Embryonic facial prominence (tissue), 1 donor: Measurements from ENCODE around the gene POU2AF1.

ENCODE experiments used
- DNase-seq: peaks from one replicate; pipeline ENCODE4 v3.0.0-alpha.2; 2016; ENCODE audit errors: extremely low spot score

POU2AF1 gene

GRCh38 chr11:111347723-111348115, 31.4 kb downstream of the POU2AF1 start:
- no peak for DNase-seq

DNA sequence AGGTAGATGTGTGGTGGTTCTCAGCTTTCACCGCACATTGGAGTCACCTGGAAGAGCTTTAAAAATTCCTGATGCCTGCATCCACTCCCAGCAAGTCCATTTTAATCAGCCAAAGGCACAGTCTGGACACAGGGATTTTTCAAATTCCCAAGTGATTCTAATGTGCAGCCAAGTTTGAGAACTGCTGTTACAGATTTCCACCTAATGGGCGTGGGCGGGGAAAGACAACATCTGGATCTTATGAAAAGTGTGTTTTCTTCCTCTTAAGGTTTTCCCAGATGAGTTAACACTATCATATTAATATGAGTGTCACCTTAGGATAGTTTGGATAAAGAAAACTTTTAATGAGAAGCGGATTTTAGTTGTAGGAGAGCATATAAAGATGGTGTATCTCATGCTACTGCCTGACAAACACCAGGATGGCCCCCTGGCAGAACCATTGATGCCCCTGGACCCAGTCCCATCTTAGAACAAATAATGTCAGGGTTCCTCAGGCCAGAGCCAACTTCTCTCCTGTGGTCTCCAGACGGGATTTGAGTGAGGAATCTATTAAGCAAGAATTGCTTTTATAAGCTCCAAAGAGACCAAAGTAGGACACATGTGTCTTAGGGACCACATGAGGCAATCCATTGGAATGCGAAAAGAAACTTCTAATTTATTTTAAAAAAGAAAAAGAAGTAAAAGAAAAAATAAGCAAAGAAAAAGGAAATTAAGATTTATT, 31.9 kb downstream of the POU2AF1 start:
- no peak for DNase-seq

DNA sequence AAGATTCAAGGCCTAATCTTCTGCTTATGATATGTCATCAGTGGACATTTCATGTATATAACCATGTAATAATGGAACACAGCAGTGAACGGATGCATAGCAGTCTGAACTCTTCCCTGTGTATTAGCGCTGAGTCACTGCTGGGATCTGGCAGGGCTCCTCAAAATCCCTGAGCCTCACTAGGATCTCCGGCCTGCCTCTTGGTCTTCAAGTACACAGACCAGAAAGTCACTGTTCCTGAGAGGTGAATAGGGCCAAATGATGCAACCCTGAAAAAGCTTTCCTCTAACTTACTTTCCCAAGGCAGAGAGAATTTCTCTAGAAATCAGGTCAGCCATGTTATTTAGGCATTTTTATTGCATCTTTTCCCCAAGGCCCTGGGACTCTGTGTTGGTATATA, 35.0 kb downstream of the POU2AF1 start:
- no peak for DNase-seq

DNA sequence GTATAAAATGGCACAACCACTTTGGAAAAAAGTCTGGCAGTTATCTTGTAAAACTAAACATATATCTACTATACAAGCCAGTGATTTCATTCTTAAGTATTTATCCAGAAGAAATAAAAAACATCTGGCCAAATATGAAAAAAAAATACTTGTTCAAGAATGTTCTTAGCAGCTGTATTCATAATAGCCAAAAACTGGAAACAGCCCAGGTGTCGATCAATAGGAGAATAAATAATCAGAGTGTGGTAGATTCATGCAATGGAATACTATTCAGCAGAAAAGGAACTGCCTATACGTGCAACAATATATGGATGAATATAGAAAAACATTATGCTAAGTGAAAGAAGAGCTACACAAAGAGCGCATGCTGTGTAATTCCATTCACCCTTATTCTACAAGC, 36.7 kb downstream of the POU2AF1 start:
- DNase-seq, result no peak

- no peak for DNase-seq
These were observed 39.2 kb downstream of the POU2AF1 start for GRCh38 chr11:111339758-111340388.

DNA sequence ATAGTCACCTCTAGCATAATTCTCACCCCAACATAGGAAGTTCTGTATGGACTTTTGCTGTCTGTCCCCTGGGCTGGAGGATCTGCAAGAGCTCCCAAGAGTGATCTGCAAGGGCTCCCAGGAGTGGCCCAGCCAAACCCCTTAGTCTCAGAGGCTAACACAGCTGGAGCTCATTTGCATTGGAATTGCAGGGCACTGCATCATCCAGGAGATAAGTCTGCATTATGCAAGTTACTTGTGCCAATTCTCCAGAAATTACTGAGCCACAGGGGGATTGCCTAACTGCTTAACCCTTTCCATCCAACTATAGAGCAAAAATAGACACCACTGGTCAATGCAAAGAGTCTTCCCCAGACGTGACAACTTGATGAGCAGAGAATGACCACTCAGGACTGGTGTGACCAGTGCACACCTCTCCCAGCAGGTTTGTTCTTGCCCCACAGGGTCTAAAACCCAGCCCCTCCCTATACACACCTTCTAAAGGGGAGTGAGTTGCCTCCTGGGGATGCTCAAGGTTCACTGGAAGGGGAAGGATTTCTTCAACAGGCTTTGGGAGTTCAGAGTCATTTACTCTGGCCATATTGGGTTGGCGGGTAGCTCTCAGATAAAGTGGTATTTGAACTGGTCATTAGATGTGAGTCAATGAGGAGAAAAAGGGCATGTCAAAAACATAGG, 42.4 kb downstream of the POU2AF1 start:
- DNase-seq, result no peak

DNA sequence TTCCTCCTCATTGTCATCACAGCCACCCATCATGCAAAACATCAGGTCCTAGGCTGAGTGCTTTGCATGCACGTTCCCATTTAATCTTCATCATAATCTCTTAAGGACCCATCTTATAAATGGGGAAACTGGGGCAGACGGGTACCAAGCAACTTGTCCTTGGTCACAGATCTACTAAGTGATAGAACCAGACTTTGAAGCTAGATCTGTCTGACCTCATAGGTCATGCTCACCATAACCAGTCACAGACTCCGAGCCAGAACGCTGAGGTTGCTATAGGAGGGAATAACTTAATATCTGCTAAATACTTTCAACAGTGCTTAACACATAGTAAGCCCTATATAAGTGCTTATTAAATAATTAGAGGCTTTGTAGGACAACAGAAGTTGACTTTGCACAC, 43.0 kb downstream of the POU2AF1 start:
- DNase-seq, result no peak

DNA sequence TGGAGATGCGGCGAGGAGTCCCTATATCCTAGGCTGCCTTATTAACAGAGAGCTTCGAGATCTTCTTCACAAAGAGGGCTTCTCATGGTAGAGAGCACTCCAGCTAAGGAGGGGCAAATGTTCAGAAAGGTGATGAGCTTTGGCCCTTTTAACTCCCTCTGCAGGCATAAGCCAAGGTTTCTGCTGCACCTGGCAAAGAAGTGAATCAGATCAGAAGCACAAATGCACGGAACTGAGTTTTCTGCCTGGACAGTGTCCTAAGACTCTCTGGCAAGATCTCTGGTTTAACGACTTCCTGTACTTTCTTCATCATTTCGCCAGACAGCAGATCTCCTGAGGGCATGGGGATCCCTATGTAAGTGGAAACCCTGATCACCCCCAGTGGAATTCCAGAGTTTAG, 43.5 kb downstream of the POU2AF1 start:
- no peak for DNase-seq

GRCh38 chr11:111334532-111335502, 44.3 kb downstream of the POU2AF1 start:
- no peak for DNase-seq

DNA sequence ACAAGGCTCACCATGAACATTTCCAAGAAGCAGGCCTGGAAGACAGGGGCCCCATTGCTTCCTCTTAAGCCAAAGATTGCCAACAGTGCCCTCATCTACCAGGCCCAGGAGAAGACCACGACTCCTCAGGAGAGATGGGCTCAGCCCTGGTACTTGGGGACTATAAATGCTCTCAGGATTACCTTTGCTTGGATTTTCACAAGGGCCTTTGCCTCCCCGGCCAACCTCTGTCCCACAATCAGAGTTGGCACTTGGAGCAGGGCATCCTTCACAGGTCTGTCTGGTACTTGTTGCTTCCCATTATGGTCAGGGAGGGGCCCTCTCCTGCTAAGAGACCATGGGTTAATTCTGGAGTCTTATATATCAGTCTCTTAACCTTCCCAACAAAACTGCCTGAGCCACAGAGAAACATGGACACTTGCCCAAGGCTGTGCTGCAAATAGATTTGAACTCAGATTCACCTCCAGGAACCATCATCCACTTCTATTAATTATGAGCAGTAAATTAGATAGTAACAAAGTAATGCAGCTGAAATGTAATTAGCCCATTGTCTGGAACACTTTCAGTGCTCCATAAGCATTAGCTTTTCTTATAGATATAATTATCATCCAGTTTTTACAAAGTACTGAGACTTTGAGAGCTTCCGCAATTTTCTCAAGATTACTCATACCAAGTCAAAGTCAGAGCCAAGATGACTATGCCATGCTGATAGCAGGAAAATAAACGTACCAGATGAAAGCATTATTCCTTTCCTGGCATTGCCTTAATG, 47.2 kb downstream of the POU2AF1 start:
- no peak for DNase-seq

DNA sequence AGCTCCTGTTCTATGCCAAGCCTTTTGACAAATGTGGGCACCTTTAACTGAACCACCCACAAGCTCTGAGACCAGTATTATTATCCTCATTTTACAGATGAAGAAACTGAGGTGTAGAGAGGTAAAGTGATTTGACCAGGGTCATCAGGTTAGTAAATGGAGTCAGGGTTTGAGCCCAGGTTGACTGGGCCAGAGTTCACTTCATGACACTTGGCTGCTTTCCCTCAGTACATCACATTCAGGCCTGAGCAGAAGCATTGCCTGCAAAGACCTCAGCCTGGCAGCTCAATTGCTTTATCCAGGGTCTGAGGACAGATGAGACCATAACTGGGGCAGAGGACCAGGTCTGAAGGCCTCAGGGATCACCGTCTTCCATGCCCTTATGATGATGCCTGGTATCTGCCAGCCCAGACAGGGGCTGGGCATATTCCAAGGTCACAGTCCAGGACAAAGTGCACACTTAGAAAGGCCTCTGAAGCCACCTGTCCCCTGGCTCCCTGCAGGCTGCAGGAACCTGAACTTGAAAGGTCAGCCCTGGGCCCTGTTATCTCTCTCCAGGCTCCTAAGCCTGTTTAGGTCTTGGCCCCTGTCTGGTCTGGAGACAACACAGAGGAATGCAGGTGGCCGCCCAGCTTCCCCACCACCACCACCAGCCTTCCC, 48.7 kb downstream of the POU2AF1 start:
- no peak for DNase-seq

DNA sequence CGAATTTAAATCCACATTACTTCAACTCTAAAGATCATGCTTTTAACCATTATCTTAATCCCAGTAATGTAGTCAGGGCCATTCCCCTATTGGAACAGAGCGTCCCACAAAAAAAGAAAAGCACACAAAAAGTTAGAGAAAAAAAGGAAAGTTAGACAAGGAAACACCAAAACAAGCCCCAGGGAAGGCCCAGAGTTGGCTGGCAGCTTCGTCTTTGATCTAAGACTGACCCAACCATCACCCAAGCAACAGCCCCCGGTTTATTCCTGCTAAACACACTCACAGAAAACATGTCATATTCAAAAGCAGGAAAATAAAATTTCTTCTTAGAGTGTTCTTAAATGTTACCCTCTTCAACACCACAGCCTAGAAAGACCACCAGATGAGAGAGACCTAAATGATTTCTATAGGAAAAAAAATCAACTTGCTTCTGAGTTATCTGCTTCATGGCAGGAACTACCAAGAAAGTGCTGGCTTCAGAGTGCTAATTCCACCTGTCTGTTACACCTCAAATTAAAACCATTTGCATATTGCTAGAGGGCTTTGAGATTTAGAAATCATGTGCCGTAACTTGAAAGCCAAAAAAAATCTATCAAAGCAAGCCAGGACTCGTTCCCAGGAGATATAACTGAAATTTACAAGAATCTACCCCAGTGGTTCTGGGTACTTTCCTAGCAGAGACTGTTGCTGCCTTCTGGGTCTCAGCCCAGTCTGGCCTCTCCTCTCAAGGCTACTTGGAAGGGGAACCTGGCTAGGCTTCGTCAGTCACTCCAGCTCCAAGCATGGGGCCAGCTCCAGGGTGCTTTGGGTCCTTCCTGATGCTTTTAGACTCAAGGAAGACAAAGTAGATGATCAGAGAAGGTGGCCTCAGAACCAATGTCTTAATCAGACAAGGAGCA, 49.5 kb downstream of the POU2AF1 start:
- no peak for DNase-seq

- no peak for DNase-seq
These were observed 51.0 kb downstream of the POU2AF1 start for GRCh38 chr11:111327908-111328624.

DNA sequence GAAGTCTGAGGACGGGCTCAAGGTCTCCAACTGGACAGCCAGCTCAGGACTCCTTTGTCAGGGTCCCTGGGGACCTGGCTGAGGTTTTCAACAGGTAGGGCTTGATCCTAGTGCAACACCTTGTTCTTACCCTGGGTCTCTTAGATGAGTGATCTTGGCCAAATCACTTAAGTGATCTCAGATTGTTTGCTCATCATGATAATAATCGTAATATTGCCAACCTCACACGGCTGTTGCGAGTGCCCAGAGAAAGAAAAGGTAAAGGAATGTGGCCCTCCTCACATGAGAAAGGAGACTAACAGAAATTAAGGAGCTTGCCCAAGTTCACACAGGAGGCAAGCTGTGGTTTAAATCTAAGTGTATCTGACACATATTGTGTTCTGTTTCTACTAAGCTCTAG, 52.3 kb downstream of the POU2AF1 start:
- DNase-seq, result no peak

DNA sequence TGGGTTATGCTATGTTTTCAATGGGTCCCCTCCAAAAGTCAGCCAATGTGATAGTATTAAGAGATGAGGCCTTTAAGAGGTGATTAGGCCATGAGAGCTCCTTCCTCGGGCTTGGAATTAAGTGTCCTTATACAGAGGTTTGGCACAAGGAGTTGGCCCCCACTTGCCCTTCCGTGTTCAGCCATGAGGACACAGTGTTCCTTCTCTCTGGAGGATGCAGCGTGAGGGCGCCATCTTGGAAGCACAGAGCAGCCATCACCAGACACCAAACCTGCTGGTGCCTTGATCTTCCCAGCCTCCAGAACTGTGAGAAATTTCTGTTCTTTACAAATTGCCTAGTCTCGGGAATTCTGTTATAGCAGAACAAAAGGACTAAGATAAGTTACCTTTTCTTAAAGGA, 53.8 kb downstream of the POU2AF1 start:
- DNase-seq, result no peak

DNA sequence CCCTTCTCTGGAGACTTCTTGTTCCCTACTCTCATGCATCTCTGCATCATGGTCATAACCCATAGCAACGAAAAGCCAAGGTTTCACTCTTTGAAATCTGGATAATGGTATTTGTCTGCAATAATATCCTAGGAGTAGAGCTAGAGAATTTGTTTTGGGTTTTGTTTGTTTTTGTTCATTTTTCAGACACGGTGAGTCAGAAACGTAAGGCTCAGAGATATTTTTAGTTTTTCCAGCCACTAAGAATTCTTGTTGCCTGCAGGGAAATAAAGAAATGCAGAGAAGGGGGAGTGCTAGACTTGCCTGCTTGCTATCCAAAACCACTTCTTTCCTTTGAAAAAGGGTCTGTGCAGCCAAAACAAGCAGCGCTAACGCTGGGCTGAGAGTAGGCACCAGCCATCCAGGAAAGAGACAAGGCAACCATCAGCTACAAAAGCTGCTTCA, 54.8 kb downstream of the POU2AF1 start:
- DNase-seq, result peak; percentile 61

DNA sequence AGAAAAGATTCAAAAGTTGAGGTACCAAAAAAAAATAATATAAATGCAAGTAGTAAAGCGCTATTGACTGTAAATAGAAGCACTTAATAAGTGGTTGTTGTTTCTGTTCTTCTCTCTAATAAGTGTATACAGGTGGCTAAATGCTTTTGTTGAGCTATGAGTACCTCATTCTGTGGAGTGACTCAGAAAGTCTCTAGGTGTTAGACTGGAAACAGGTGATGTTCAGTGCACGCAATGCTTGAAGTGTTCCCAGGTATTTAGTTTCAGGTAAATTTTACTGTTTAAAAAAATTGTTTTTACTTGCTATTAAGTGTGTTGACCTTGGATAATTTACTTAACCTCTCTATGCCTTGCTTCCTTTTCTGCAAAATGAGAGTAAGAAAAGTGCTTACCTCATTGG, 56.5 kb downstream of the POU2AF1 start:
- DNase-seq, result no peak

- no peak for DNase-seq
These were observed 58.1 kb downstream of the POU2AF1 start for GRCh38 chr11:111320728-111321568.
